HG03575 (cell line): ENCODE measurements around the gene PTBP3.
"Not testable (repeated sequence)": the region's sequence is repeated elsewhere in the genome, so short reads cannot be mapped to it uniquely, and the experiment has no call there.

Experiments
- ATAC-seq: cut with Tn5 transposase; IDR thresholded peaks from one replicate; pipeline ENCODE4 v1.9.1; 2021; ENCODE audit not compliant: unreplicated experiment, insufficient number of reproducible peaks, low FRiP score; ENCODE audit errors: extremely low read depth

The PTBP3 gene

DNA sequence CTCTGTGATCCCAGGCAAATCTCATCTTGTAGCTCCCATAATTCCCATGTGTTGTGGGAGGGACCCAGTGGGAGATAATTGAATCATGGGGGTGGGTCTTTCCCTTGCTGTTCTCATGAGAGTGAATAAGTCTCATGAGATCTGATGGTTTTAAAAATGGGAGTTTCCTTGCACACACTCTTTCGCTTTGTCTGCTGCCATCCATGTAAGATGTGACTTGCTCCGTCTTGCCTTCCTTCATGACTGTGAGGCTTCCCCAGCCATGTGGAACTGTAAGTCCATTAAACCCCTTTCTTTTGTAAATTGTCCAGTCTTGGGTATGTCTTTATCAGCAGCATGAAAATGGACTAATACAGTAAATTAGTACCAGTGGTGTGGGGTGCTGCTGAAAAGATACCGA, 31.8 kb upstream of the PTBP3 start:
- ATAC-seq: not testable (repeated sequence)

DNA sequence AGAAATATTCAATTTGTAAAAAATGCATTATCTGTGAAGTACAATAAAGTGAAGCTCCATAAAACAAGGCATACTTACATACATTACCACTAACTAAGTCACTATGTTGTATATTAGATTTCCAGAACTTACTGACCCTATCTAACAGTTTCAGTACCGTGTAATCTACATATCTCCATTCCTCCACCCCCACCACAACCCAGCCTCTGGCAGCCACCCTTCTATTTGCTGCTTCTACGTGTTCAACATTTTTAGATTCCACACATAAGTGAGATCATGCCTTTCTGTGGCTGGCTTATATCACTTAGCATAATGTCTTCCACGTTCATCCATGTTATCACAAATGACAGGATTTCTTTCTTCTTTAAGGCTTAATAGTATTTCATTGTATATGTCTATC, 31.3 kb upstream of the PTBP3 start:
- no peak for ATAC-seq

DNA sequence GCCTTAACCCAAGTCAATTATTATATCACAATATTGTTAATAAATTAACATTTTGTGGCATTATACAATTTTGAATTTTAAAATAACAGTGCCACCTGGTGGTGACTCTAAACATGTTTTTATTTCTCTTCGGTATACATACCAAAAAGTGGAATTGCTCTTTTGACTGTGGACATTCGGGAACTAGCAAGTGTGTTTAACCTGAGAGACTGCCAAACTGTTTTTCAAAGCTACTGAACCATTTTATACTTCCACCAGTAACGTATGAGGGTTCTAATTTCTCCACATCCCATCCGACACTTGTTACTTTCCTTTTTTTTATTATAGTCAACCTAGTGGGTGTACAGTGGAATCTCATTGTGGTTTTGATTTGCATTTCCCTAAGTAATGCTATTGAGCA, 28.2 kb upstream of the PTBP3 start:
- ATAC-seq: no peak

DNA sequence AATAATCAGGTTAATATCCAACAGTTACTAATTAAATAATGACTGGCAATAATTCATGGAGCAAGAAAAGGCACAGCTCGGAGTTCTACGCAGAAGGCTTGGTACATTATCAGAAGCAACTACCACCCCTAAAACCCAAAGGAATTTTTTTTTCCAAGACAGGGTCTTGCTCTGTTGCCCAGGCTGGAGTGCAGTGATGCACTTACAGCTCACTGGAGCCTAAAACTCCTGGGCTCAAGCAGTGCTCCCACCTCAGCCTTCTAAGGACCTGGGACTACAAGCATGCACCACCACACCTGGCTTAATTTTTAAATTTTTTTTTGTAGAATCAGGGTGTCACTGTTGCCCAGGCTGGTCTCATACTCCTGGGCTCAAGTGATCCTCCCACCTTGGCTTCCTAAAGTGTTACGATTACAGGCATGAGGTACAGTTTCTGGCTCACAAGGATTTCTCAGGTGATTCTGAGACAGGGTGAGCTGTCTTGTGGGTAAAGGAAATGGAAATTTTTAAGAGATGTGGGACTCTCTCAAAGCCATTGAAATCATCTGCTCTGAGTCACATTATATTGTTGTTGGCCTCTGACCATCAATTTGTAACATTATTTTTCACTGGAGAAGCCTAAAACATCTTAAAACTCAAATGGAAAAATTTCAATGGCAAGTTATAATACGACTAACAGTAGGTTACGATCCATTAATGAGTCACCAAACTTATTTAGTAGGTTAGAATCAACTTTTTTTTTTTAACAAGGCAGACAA, 26.8 kb upstream of the PTBP3 start:
- ATAC-seq: no peak

DNA sequence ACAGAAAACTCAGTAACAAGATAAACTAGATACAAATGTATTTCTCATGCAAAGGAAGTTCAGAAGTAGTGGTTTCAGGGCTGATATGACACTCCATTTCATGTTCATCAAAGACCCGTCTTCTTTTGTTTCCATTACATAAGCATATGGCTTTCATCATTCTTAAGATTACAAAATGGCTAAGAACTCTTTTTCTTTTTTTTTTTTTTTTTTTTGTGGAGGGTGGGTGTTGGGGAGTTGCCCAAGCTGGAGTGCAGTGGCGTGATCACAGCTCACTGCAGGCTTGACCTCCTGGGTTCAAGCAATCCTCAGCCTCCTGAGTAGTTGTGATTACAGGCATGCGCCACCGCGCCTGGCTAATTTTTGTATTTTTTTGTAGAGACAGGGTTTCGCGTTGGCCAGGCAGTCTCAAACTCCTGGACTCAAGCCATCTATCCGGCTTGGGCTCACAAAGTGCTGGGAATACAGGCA, 22.0 kb upstream of the PTBP3 start:
- ATAC-seq: no peak

DNA sequence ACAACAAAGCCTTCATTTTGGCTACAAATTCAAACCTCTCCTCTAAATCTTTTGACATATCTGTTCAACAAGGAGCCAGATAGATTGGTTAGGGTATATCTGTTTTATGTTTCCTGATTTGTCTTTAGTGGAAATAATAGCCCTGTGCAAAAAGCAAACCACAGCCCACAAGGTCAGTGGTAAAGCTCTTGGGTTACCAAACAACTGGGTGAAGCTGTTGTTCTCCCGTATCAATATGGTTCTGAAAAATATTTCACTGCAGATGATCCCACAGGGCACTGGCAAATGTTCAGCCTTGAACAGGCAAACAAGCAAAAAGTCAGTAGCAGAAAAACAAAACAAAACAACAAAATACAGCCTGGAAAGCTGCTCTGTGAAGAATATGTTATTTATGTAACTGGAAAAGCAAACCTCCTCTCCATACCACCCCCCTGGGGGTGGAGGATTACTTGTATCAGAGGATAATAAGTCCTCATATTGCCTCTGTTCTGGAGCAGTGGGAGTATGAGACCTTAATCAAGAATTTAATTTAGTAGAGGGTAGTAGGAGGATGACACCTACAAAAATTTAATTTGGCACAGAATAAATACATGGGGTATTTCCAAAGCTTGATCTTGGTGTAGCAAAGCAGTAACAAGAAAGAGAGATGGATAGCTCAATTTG, 20.8 kb upstream of the PTBP3 start:
- no peak for ATAC-seq

DNA sequence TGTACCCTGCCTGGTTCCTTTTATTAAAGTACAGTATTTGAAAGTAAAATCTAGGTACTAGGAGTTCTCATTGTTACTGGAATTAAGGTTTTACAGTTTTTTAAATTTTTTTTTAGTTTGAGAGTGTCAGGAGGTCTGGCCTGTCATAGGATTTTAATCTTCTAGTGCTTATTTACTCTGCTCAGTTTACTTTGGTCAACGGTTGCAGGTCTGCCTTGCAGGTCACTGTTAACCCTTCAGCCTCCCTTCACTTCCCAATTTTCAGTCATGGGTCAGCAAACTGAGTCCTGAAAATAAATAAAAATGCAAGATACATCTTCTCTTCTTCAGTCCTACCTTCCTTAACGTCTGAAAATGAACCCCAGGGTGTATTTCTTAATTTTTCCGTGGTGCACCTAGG, 18.8 kb upstream of the PTBP3 start:
- ATAC-seq: no peak

DNA sequence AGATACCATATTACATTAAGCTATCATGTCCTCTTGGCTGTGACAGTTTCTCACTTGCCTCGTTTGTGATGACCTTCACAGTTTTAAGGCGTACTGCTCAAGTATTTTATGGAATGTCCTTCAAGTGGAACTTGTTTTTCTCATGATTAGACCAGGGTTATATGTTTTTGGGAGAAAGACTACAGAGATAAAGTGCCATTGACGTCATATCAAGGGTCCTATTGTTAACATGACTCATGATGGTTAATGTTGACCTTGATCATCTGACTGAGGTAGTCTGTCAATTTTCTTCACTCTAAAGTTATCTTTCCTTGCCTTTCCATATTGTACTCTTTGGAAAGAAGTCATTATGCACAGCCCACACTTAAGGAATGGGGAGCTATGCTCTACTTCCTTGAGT, 17.8 kb upstream of the PTBP3 start:
- no peak for ATAC-seq

DNA sequence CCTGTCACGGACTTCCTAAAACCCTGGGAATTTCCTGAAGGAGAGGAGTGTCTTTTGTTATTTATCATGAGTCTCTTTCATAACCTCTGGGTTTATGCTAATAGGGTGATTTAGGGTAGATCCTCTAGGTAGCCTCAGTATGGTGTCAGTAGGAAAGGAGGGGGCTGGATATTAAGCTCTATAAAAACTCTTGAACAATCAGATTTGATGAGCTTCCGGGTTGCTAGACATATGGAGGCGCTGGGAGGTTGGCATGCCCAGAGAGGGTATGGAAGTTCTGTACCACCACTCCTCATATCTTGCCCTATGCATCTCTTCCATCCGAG, 15.6 kb upstream of the PTBP3 start:
- ATAC-seq: no peak

DNA sequence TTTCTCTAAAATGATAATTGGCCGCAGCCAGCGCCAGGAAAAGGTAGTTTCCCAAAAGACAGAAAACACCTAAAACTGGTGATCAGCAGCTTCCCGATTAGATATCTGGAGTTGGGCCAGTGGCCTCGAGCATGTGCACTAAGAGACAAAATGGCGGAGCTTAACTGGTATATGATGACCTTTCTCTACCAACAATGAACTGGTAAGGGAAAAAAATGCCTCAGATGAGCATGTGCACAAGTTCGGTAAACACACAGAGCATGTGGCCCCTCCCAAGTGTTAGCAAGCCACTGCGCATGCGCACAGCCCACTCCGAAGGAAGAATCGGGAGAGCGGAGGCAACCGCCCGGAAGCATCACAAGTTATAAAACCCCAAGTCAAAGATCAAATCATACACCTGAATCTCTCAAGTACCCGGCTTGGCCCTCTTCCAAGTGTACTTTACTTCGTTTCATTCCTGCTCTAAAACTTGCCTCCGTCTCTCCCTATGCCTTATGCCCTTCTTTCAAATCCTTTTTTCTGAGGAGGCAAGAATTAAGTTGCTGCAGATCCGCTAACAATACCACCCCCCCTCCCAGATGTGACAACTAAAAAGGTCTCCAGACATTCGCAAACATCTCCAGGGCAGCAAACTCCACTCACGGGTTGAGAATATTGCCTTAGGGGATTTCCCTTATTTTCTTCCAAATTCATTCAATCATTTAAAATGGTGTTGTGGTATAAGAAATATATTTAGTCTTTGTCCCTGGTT, 15.0 kb upstream of the PTBP3 start:
- no peak for ATAC-seq

DNA sequence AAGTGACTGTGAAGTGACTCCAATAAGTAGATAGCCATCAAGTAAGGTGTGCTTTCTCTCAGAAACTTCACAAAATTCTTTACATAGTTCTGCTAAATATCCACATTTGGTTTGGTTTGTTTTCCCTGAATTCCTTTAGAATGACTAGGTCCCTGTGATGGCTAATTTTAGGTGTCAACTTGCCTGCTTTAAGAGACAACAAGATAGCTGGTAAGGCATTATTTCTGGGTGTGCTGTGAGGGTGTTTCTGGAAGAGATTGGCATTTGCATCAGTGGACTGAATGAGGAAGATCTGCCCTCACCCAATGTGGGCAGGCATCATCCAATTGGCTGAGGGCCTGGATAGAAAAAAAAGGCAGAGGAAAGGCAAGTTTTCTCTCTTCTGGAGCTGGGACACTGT, 8.3 kb upstream of the PTBP3 start:
- no peak for ATAC-seq

DNA sequence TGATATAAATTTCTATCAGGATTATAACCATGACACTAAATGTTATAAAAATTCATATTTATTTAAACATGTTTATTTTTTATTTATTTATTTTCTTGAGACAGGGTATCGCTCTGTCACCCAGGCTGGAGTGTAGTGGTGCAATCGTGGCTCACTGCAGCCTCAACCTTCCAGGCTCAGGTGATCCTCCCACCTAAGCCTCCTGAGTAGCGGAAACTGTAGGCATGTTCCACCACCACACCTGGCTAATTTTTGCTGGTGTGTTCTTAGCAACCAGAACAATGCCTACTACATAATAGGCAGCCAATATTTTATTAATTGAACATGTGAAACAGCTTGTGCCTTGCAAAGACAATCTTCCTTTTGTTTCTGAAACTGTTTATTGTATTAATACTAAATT, 6.5 kb upstream of the PTBP3 start:
- no peak for ATAC-seq

DNA sequence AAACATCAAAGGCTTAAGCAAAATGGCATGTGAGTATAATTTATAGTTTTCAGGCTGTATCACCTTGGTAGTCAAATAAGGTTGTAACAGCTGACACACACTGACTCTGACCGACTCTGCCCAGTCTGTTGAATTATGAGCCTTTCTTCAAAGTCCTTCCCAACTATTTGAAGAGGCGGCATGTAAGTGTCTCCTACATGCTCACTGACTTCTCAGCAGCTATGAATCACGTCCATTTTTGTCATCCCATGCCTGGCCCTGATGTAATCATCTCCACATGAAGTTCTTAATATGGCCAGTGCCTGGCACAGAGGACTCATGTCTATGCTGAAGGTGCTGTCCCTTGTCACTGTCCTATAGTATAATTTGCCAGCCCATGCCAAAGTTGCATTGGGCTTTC, 5.1 kb upstream of the PTBP3 start:
- ATAC-seq: no peak

DNA sequence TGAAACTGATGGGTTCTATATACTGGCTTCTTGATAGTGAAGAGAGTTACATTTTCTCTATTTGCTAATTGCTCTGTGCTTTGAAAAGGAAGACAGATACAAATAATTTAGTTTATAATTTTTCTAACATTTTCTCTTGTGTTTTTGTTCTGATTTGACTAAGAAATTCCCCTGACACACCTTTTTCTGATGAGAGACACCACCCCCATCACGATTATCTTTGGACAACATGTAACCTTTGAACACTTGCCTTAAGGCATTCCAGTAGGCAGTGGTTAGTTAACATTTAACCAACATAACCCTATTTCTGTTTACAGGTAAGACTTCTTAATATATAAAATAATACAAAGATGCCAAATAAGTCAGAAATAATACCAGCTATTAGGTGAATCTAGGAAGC, 4.1 kb upstream of the PTBP3 start:
- ATAC-seq: no peak

DNA sequence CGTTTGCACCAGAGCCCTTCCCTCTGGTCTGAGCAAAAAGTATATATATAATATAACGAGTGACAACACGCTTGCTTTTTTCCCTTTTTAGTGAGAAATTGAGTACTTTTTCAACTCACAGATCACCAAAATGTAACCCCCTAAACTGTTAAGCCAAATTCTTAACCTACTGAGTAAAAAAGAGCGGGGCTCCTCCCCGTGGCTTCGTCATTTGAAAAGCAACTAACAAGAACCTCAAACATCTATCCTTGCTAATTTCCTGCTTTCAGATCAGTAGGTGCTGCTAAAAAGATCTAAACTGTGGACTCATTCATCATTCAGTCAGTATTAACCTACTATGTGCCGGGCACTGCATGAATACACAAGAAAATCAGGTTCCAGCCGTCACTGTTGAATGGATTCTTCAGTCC, 1.0 kb upstream of the PTBP3 start:
- no peak for ATAC-seq

DNA sequence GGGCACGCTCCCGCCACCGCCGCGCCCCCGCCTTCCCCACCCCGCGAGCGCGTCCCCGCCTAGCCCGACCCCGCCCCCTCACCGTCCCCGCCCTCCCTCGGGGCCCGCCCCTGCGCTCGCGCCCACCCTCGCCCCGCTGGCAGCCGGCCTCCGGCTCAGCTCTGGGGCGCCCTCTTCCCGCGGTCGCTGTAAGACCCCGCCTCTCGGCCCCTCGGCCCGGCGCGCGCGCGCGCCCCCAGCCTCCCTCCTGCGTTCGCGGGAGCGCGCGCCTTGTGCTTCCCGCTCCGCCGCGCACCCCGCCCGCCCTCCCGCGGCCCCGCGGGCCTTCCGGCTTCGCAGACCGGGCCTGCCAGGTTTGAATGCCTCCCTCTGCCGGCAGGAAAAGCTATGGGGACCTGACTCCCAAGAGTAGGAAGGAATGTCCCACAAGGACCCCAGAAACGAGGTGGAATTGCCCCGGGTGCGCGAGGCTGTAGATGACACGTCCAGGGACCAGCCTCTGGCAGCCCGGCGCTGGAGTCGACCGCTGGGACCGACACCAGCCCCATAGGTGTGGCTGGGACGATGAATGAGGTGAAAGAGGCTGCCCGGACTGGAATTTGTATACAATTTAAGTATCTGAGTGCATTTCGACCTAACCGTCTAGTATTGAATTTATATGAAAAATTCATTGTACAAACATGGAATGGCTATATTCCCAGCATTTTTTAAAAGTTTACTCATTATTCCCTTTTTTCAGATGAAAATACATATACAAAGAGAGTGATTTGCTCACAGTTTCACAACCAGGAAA, 416 bp upstream of the PTBP3 start:
- ATAC-seq: no peak

DNA sequence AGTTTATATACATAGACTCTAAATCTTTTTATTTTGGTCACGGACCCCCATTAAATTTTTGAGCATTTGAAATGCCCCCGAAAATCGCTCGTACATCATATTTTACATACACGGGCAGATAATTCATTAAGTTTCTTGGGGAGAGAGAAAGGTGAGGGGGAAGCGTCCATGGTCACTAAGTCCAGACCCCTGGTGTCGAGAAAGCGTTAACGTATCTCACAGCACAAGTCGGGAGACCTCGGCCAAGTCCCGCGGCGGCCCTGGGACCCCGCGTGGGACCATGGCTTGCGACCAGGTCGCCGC, 794 bp downstream of the PTBP3 start:
- ATAC-seq: no peak

DNA sequence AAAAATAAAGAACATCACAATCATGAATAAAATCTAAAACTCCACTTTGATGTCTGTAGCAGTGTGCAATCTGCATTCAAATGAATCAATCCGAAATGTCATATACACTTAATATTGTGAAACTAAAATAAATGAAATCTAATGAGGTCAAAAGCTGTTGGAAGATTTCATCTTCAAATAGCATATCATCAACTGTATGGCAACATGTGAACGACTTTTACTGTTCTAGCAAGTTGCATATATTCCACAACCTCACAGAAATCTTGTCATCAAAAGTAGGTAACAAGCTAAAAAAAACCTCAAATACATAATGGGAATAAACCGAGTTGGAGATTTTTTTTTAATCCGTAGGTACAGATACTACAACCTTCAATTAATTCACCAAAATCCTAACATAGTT, 1.2 kb downstream of the PTBP3 start:
- ATAC-seq: no peak

DNA sequence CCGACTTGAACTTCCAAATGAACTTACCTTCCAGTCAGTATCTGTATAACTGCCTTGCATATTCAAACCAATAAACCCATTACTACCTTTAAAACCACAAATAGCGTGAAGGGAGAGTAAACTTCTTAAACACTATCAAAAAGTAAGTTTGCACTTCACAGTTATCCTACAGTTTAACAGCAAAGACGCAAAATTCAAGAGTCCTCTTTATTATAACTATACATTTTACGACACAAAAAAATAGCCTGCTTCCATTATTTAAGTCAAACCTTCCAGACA, 1.8 kb downstream of the PTBP3 start:
- no peak for ATAC-seq

DNA sequence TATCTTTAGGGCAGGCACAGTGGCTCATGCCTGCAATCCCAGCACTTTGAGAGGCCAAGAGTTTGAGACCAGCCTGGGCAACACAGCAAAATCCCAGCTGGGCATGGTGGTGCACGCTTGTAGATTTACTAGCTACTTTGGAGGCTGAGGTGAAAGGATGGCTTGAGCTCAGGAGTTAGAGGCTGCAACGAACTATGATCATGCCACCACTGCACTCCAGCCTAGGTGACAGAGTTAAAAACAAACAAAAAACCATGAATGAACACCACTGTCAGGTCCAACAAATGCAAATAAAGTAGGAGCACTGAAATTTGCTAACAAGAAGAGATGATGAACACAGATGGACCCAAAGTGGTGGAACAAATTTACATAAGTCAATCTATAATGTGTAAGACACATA, 4.9 kb downstream of the PTBP3 start:
- ATAC-seq: no peak
